Duodenal mucosa (tissue), 2 donors: ENCODE results near the gene SLC43A2.
"Not testable (repeated sequence)": the region's sequence is repeated elsewhere in the genome, so short reads cannot be mapped to it uniquely, and the experiment has no call there.

Experiments used
- H3K27ac ChIP-seq: one replicate; pipeline ENCODE4 v1.7.0; 2013; ENCODE audit warnings: low read depth, low read length
- H3K27me3 ChIP-seq, 2 donors: one replicate each; pipeline ENCODE4 v1.7.0; 2013; ENCODE audit warnings: low read length in 2 of 2, control low read depth in 1 of 2; ENCODE audit not compliant: insufficient read depth in 2 of 2, control insufficient read depth in 1 of 2
- H3K36me3 ChIP-seq, 2 donors: one replicate each; pipeline ENCODE4 v1.7.0; 2013; ENCODE audit warnings: low read length in 2 of 2, control low read depth in 1 of 2; ENCODE audit not compliant: insufficient read depth in 2 of 2, control insufficient read depth in 1 of 2
- H3K4me1 ChIP-seq, 2 donors: one replicate each; pipeline ENCODE4 v1.7.0; 2013; ENCODE audit warnings: low read length in 2 of 2, control low read depth in 1 of 2; ENCODE audit not compliant: insufficient read depth in 2 of 2, control insufficient read depth in 1 of 2
- H3K4me3 ChIP-seq, 2 donors: one replicate each; pipeline ENCODE4 v1.7.0; 2013; ENCODE audit warnings: low read length in 2 of 2, low read depth in 1 of 2
- H3K9ac ChIP-seq, 2 donors: one replicate each; pipeline ENCODE4 v1.7.0; 2013; ENCODE audit warnings: low read length in 2 of 2, low read depth in 1 of 2
- H3K9me3 ChIP-seq, 2 donors: one replicate each; pipeline ENCODE4 v1.7.0; 2013; ENCODE audit warnings: low read length in 2 of 2, control low read depth in 1 of 2; ENCODE audit not compliant: control insufficient read depth in 1 of 2

SLC43A2 gene

DNA sequence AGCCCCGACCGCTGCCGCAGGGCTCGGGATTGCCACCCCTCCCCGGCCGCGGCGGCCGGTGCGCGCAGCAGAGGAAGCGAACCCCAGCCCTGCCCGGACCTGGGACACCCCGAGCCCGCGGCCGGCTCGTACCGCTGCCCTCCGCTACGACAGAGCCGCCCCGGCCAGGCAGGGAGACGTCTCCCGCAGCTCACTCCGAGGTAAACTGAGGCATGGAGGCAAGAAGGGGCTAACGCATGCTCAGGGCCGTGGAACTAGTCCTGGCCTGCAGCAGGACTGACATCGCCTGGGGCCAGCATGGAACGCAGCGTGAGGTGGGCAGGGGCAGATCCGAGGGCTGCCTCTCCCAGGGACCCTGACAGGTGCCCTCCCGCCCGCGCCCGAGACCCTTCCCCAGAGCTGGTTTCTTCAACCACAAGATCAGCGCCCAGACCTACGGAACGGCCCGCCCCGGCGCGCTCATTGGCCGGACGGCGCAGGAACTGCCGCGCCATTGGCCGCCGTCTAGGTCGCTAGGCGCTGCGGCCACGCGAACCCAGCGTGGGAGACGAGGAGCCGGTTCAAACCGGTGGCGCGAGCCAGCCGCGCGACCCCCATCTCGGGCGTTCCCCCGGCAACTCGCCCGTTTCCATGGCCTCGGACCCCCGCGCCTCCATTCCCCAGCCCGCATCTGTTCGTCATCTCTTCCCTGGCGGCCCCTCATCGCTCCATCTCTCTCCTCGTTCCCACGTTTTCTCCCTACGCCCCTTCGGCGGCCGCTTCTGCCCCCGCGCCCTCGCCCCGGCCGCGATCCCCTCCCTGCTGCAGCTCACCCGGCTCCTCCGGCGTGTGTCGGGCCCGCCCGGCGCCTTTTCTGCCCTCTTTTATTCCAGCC is at the start of gene SLC43A2:
Gene SLC43A2, minus strand, starts transcription at position 853 of the 874 bp plus-strand sequence. CDS start 960 bp downstream, outside the sequence.
- Histone ChIP-seq H3K27ac (peak within 1 kb of the TSS; percentile 90), H3K9me3 (no peaks in the 10 kb centered on the region), H3K4me3 (peak within 1 kb of the TSS; percentile 94), H3K4me1 (peaks cover 33 to 34% of the 10 kb centered on the region in 2 donors), H3K36me3 (no peaks in the 10 kb centered on the region), H3K27me3 (no peaks in the 10 kb centered on the region), H3K9ac (peak within 1 kb of the TSS; percentile 81 to 91)

- Histone ChIP-seq H3K27me3 (no peaks in the 10 kb centered on the region), H3K4me1 (no peaks in the 10 kb centered on the region), H3K9me3 (no peaks in the 10 kb centered on the region), H3K4me3 (no peak overlapping the region), H3K9ac (no peak overlapping the region), H3K27ac (no peak overlapping the region), H3K36me3 (peaks cover 80 to 98% of the 10 kb centered on the region in 2 donors)
Observed at GRCh38 chr17:1676401-1676800, 47.8 kb upstream of the SLC43A2 start.

DNA sequence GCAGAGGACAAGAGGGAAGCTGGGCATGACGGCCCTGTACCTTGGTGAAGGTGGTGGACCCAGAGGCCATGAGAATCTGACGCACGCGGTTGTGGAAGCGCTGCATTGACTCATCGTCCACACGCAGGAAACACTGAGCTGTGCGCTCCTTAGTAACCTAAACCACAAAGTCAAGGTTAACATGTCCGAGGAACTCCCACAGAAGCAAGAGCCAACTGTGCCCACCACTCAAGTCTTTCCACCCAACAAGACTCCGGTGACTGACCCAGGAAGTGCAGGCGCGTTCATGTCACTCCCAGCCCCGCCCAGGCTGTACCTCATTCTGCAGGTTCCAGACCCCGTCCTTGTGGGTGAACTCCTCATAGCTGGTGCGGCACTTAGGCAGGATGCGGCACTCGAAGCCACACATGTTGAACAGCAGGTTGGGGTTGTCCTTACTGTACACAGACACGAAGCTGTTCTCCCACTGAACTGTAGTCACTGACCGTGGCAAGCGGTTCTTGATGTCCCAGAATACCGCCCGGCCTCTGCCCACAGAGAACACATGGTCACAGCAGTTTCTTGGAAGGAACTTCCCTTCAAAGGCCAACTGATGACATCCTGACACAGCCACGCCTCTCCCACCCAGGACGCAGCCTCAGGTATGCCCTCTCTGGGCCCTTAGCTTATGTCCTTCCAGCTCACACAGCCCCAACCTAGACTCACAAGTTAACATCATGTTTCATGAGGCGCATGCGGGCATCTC is 44.6 kb upstream of the SLC43A2 start:
- no peak overlapping the region for H3K4me3 ChIP-seq
- peaks cover 55 to 93% of the 10 kb centered on the region in 2 donors for H3K36me3 ChIP-seq
- H3K4me1 ChIP-seq, result no peaks in the 10 kb centered on the region
- H3K9me3 ChIP-seq, result no peaks in the 10 kb centered on the region
- H3K27me3 ChIP-seq, result no peaks in the 10 kb centered on the region
- H3K27ac ChIP-seq, result no peak overlapping the region
- H3K9ac ChIP-seq, result no peak overlapping the region

DNA sequence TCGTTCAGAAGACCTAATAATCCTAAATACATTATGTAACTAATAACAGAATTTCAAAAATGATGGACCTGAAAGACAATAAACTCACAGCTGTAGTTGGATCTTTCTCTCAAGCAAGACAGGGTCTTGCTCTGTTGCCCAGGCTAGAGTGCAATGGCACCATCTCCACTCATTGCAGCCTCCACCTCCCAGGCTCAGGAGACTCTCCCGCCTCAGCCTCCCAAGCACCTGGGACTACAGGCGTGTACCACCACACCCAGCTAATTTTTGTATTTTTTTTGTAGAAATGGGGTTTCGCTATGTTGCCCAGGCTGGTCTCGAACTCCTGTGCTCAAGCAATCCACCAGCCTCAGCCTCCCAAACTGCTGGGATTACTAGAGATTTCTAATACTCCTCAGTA is 35.3 kb upstream of the SLC43A2 start:
- not testable (repeated sequence) for H3K9me3 ChIP-seq, H3K4me3 ChIP-seq, H3K9ac ChIP-seq, H3K27me3 ChIP-seq, H3K27ac ChIP-seq, H3K4me1 ChIP-seq
- peaks cover 29 to 84% of the 10 kb centered on the region in 2 donors for H3K36me3 ChIP-seq

GRCh38 chr17:1661045-1661444 is 32.4 kb upstream of the SLC43A2 start:
- H3K27ac ChIP-seq, result no peak overlapping the region
- H3K9me3 ChIP-seq, result no peaks in the 10 kb centered on the region
- H3K27me3 ChIP-seq, result no peaks in the 10 kb centered on the region
- no peak overlapping the region for H3K9ac ChIP-seq
- H3K4me1 ChIP-seq, result no peaks in the 10 kb centered on the region
- peaks cover 49 to 84% of the 10 kb centered on the region in 2 donors for H3K36me3 ChIP-seq
- no peak overlapping the region for H3K4me3 ChIP-seq

DNA sequence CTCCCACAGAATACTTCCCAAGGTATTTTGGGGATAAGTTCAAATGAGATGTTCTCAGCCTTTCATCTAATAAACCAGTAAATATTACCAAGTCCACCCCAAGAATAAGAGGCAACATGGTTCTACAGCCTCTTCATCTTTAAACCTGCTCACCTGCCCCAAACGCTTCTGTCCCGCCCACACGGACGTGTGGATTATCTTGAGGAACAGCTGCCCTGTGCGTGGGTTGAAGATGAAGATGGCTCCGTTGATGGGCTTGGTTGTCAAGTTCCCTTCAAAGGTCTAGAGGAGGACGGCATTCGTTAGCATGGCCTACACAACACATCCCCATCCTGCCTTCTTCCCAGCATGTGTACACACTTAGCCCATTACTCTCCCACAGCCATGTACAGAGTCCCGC is 29.5 kb upstream of the SLC43A2 start:
- Histone ChIP-seq H3K4me3 (no peak overlapping the region), H3K9ac (no peak overlapping the region), H3K27ac (no peak overlapping the region), H3K36me3 (peaks cover 68 to 90% of the 10 kb centered on the region in 2 donors), H3K4me1 (no peaks in the 10 kb centered on the region), H3K9me3 (no peaks in the 10 kb centered on the region), H3K27me3 (no peaks in the 10 kb centered on the region)

DNA sequence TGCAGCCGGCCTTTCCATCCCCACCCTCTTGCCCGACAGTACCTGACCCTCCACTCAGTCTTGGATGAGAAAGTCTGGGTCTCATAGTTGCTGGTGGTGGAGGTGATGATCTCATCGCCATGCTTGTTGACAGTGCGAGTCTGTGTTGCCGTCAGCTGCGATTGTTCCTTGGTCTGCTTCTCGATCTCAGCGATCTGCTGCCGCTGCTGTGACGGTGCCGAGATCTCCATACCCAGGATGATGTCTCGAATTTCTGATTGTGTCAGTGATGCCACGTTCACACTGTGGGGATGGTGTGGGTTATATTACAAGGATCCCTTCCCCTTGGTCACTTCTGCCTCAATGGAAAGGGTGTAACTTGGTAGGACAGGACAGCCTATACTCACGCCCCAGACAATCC is 25.1 kb upstream of the SLC43A2 start:
- Histone ChIP-seq H3K36me3 (peaks cover 51 to 75% of the 10 kb centered on the region in 2 donors), H3K4me1 (peaks cover 15 to 19% of the 10 kb centered on the region in 2 donors), H3K9me3 (no peaks in the 10 kb centered on the region), H3K27me3 (no peaks in the 10 kb centered on the region), H3K4me3 (no peak overlapping the region), H3K27ac (no peak overlapping the region), H3K9ac (no peak overlapping the region)

- H3K9me3 ChIP-seq, H3K9ac ChIP-seq, H3K27ac ChIP-seq, H3K27me3 ChIP-seq, H3K4me3 ChIP-seq: not testable (repeated sequence)
- H3K36me3 ChIP-seq, result peaks cover 42 to 67% of the 10 kb centered on the region in 2 donors
- peaks cover 23 to 27% of the 10 kb centered on the region in 2 donors for H3K4me1 ChIP-seq
Observed at GRCh38 chr17:1652794-1653193, 24.2 kb upstream of the SLC43A2 start.

DNA sequence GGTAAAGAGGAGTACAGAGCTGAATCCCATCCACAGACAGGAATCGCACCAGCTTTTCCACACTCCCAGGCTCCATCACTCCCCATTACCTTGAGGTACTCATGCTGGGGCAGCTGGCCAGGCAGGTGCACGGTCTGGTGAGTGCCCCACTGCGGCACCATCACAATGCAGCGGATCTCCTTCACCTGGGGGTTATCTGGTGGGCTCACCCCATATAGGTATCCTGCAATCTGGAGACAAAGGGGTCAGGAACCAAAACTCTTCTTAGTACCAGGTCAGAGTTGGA is 22.9 kb upstream of the SLC43A2 start:
- Histone ChIP-seq H3K9ac (no peak overlapping the region), H3K27me3 (no peaks in the 10 kb centered on the region), H3K27ac (no peak overlapping the region), H3K9me3 (no peaks in the 10 kb centered on the region), H3K4me3 (no peak overlapping the region), H3K36me3 (peaks cover 35 to 66% of the 10 kb centered on the region in 2 donors), H3K4me1 (peaks cover 28 to 35% of the 10 kb centered on the region in 2 donors)
